HG02678 (cell line): ENCODE data around the gene SCAMP2.
"Not testable (repeated sequence)": the region's sequence is repeated elsewhere in the genome, so short reads cannot be mapped to it uniquely, and the experiment has no call there.

Experiments used
- ATAC-seq: cut with Tn5 transposase; IDR thresholded peaks from one replicate; pipeline ENCODE4 v1.9.1; 2021; ENCODE audit warnings: mild to moderate bottlenecking, moderate library complexity; ENCODE audit not compliant: unreplicated experiment

SCAMP2 gene, protein sequence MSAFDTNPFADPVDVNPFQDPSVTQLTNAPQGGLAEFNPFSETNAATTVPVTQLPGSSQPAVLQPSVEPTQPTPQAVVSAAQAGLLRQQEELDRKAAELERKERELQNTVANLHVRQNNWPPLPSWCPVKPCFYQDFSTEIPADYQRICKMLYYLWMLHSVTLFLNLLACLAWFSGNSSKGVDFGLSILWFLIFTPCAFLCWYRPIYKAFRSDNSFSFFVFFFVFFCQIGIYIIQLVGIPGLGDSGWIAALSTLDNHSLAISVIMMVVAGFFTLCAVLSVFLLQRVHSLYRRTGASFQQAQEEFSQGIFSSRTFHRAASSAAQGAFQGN

DNA sequence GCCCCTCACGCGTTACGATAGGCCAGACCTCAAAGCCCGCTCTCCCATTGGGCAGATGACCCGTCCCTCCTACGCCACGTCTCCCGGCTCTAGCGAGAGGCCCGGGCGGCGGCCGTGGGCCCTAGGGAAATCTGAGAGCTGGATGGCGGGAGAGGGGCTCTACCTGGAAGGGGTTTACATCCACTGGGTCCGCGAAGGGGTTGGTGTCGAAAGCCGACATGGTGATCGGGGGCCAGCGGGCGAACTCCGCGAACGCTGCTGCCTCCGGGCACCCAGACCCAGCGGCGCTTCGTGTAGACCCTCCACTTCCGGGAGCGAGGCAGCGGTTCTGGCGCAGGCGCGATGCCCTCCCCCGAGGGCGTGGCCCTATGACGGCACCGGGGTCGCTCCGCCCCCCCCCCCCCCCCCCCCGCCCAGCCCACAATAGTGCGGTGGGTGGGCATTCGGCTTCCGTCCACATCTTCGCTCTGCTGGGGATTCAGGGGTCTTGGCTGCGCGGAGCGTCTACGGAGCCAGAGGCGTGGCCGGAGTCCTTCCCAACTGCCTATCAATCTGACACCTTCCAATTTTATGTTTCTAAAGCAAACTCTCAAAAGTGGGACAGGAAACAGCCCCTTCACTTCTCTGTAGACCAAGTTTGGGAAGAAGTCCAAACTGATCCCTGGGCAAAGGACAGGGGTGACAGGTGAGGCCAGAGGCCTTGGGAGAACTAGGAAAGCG is at the start of gene SCAMP2:
SCAMP2 (minus strand) TSS at position 330 of the 720 bp plus-strand sequence; CDS start at position 220, 110 bp downstream.
- ATAC-seq, result peak; percentile 81

DNA sequence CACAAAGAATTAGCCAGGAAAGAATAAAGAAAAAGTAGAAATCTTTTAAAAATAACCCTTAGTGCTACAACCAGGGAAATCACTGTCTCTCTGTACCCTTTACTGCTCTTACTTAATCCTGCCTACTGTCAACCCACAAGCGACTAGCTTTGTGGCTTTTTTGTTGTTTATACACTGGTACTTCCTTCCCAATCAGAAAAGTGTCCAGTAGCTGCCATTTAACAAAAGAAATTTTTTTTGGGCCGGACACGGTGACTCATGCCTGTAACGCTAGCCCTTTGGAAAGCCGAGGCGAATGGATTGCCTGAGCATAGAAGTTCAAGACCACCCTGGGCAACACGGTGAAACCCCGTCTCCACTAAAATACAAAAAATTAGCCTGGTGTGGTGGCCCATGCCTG is 47.3 kb upstream of the SCAMP2 start:
- ATAC-seq, result no peak

DNA sequence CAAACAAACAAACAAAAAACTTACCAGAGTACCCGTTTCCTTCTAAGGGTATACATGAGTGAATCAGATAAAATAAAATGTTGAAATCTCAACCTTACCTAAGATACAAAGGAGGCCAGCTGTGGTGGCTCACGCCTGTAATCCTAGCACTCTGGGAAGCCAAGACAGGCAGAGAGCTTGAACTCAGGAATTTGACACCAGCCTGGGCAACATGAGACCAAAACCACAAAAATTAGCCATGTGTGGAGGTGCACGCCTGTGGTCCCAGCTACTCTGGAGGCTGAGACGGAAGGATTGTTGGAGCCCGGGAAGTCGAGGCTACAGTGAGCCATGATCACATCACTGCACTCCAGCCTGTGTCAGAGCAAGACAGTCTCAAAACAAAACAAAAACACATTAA is 44.5 kb upstream of the SCAMP2 start:
- ATAC-seq, result no peak

DNA sequence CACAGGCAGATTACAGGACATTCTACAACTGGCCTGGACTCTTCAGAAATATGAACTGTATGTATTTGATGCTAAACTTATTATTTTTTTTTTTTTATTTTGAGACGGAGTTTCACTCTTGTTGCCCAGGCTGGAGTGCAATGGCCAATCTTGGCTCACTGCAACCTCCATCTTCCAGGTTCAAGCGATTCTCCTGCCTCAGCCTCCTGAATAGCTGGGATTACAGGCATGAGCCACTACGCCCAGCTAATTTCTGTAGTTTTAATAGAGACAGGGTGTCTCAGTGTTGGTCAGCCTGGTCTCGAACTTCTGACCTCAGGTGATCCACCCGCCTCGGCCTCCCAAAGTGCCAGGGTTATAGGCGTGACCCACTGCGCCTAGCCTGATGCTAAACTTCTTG is 40.6 kb upstream of the SCAMP2 start:
- not testable (repeated sequence) for ATAC-seq

DNA sequence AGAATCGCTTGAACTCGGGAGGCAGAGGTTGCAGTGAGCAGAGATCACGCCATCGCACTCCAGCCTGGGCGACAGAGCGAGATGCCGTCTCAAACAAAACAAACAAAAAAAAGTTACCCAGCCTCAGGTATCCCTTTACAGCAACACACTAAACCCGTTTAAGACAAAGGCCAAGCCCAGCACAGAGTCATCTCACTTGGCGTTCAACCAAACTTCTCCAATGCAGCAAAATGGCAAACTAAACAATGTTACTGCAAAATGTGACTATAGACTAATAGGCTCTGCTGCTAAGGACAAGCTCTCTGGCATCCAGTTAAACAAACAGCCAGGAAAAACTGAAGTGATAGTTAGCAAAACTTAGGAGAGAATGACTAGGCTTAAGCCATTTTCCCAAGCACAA is 39.9 kb upstream of the SCAMP2 start:
- ATAC-seq, result no peak

DNA sequence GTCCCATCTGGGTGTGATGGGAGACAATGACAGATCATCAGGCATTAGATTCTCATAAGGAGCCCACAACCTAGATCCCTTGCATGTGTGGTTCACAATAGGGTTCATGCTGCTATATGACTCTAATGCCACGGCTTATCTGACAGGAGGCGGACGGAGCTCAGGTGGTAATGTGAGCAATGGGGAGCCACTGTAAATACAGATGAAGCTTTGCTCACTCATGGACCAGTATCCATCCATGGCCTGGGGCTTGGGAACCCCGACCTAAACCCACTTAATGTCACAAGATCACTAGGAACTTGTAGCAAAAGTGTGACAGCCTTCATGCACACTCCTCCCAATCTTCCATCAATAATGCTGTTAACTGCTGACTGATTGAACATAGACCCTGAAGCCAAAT is 35.5 kb upstream of the SCAMP2 start:
- ATAC-seq, result no peak

DNA sequence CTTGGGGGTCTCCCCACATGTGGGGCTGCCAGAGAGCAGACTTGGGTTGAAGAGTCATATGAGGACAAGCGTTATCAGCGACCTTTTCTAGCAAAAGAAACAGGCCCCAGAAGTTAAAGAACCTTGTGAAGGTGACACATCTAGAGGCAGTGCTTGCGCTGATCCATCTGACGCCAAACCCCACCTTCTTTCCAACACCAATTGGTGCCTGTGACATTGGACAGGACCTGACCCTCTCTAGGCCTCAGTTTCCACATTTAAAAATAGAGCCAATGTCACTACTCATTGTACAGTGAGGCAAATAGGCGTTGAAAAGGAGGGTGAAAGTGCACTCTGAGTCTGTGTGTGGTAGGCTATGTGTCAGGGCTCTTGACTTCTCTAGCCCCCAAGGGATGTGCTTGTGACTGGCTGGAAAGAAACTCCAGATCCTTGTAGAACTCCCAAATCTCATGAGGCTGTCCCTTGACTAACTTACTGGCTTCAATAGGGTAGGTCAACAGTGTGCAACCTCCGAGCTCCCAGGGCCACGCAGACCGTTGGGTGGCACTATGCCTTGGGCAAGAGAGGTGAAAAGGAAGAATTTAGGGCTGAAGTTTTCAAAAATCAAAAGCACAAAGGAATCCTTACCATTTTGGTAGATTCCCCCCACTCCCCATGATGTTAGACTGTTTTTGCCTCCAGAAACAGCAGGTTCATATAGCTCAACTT is 34.2 kb upstream of the SCAMP2 start:
- ATAC-seq, result no peak

DNA sequence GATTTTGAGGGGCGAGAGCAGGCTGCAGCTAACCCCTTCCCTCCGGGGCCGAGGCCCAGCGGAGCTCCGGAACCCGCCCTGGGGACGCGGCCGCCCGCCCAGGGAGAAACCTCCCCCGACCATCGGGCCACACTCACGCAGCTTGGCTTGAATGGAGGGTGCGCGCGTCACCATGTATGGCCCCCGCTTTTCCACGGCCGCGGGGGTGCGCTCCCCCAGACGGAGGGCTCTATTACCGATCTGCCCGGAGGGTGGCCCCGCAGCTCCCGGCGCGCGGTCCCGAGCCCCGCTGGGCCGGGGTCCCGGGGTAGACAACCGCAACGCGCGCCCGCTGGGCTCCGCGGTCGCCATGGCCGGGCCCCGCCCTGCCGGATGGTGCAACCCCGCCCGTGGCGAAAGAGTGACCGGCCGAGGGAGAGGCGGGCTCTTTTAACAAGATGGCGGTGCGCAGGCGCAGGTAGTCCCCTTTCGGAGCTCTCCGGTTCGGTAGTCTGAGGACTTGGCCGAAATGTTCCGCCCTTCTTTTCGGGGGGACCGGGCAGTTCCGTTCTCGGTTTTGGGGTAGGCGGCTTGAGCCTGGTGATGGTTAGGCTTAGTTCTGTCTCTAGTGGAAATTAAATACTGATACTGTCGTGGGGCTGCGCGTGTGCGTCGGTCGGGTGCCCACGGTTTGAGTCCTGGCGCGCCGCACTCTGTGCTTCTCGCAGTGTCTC is 33.4 kb upstream of the SCAMP2 start, which contains the start of gene FAM219B:
FAM219B (minus strand) TSS at position 402 of the 713 bp plus-strand sequence; CDS start at position 351, 51 bp downstream.
- ATAC-seq, result peak; percentile 84

DNA sequence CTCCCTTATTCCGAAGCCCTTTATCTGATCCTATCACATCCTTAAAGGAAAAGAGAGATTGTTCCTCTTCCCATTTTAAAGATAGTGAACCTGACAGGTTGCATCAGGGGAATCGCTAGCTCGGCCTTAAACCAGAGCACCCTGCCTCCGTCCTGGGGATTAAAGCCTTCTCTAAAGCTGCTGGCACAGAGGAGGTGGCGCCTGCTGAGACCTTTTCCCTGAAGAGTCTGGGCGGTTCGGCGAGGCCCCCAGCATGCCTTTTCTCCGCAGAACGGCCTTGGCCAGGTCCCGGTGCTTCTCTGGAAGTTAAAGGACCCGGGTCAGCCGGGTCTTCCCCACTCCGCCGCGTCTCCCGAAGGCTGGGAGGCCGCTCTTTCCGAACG is 32.9 kb upstream of the SCAMP2 start:
- ATAC-seq, result peak; percentile 21

DNA sequence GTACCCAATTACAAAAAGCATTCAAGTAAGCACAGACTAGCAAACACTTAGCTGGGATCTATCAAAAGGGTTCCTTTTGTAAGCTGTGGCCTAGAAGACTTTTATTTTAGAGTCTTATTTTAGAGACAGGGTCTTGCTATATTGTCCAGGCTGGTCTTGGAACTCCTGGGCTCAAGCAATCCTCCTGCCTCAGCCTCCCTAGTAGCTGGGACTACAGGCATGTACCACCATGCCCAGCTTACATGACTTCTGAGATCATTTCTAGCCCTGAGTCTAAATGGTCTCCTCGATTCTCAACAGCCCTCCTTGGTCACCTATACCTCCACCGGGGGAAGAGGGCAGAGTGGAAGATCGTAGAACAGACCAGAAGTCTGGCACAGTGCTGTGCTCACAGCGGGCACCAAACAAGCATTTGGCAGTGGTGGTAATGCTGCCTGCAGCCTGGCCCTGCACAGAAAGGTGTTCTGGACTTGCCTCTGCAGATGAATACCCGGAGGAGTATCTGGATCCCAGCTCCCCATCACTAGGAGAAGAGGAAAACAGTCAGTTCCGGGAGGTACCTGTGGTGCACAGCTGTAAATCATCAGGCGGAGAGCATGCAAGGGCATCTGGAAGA is 31.1 kb upstream of the SCAMP2 start:
- ATAC-seq, result no peak

DNA sequence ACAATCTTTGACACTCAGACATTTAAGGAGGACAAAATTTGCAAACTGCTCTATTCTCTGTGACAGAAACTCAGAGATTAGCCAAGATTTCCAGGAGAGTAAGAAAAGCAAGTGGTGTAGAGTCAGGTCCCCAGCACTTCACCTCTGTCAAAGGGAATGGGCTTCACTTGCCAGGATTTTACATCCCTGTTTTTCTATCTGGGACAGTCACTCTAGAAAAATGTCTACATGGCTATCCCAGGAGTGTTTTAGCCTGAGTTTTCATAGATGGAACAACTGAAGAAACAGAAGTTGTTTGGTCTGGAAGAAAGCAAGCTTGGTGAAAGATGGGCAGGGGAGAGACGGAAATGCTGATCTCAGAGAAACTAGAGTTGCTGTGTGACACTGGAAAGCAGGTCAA is 30.5 kb upstream of the SCAMP2 start:
- ATAC-seq, result no peak

DNA sequence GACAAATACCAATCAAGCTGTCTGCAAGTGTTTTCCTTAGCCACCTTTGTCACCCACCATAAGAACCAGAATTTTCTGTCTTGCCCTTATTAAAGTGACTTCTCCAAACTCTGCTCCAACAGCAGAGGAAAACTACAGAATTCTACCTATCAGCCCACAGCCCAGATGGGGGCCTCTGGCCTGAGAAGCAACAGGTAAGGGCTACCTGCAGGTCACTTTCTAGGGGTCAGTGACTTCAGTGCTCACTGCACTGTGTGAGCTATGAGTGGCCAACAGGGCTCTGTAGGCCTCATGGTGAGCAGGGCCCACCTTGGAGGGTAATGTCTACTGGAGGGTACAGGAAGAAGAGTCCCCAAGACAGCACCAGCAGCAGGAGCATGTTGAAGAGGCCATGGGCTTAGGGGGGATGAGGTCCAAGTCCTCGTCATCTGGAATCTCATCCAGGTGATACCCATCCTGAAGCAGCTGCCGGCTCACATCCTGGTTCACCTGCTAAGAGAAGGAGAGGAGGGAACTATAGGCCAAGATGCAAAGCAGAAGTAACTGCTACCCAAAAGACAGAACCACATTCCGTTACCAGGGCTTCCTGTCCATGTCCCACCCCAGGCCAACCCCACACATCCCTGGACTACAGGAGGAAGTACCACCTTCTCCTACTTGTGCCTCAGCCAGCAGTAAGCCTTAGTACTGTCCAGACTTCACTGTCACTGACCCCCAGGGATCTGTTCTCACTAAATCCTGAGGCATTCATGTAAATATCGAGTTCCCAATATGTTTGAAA is 29.3 kb upstream of the SCAMP2 start:
- ATAC-seq, result no peak

DNA sequence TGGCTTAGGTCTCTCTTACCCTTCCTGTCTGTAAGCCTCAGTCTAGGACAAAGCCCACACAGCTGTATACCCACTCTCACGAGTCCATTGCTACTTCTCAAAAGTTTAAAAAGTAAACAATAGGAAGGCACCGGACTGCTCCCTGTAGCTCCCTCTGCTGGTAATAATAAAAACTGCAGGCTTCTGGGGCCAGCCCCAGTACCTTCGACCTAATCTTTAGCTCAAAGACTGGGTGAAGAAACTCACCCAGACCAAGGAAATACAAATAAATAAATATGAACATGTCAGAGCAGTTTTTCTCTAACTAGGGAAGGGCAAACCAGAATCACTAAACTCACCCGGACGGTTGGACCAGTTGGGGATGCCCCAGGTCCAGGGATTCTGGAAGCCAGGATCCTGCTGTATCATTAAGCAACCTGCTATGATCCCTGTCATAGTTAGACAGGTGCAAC is 28.5 kb upstream of the SCAMP2 start:
- no peak for ATAC-seq

DNA sequence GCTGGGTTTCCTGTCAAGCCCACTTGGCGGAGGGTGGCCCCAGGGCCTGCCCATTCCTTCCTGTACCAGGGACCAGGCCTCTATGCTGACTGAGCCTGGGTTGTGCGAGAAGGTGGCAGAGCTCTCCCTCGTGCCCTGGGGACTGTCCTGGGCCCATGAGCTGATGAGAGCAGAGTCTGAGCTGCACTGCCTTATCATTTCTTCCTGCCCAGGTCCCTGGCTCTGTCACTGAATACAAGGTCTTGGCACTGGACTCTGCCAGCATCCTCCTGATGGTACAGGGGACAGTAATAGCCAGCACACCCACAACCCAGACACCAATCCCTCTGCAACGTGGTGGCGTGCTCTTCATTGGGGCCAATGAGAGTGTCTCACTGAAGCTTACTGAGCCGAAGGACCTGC is 24.1 kb upstream of the SCAMP2 start:
- ATAC-seq, result no peak

DNA sequence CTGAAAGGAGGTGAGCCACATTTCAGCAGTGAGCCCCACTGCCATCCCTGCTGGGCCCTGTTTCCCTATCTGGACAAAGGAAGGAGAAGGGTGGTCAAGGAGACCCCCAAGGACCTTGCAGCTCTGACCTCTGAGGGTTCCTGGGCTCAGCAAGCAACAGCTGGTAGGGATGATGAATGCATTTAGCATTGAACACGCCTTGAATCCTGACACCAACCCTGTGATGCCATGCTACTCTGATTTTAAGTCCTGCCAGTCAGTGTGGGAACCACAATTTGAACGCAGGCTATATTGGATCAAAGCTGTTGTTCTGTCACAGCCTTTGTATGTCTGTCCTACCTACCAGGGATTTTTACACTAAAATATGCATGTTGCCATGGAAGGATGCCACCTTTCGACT is 23.2 kb upstream of the SCAMP2 start:
- no peak for ATAC-seq

DNA sequence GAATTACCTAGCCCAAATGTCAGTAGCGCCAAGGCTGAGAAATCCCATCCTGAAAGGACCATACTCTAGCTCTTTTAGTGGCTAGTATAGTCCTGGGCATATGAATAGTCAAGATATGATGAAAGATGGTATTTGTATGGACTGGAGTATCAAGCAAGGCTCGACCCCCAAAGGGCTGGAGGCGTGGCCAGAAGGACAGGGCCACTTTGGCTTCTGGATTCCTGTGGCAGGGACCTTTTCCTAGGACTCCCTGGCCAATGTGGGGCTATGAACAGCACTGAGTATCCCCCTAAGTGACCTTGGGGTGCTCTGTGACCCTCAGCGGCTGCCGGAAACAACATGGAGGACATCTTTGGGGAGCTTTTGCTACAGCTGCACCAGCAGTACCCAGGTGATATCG is 22.7 kb upstream of the SCAMP2 start:
- no peak for ATAC-seq

DNA sequence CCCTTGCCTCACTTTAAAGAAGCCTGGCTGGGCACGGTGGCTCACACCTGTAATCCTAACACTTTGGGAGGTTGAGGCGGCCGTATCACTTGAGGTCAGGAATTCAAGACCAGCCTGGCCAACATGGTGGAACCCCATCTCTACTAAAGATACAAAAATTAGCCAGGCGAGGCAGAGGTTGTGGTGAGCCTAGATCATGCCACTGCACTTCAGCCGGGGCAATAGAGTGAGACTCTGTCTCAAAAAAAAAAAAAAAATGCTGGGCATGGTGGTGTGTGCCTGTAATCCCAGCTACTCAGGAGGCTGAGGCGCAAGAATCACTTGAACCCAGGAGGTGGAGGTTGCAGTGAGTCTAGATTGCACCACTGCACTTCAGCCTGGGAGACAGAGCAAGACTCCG is 21.2 kb upstream of the SCAMP2 start:
- ATAC-seq, result not testable (repeated sequence)

DNA sequence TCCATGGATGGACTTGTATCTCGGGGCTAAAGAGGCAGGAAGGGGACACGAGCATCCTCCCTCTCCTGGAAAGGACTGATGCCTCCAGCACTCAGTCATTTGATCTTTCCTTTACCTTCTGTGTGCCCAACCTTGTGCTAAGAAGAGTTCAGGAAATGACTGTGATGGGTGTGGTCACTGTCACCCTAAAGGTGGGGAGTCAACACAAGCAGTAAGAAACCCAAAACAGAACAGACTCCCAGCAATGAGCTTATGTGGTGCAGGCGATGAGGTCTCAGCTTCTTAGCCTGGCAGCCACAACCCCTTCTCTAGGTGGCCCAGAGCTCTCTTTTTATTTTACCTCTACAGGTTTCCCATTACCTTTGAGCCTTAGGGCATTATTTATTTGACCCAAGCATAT is 20.5 kb upstream of the SCAMP2 start:
- ATAC-seq, result no peak

DNA sequence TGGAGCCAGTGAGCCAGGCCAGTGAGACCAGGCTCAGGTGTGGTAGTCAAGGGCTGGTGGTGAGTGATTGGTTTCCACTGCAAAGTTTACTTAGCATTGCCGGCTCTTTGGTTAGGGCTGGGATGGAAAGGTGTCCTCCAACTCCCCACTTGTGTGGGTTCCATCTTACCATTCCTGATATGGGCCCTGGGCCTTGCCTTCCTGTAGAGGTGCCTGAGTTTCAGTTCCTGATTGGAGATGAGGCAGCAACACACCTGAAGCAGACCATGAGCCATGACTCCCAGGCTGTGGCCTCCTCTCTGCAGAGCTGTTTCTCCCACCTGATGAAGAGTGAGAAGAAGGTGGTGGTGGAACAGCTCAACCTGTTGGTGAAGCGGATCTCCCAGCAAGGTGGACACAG is 19.8 kb upstream of the SCAMP2 start:
- ATAC-seq, result no peak

DNA sequence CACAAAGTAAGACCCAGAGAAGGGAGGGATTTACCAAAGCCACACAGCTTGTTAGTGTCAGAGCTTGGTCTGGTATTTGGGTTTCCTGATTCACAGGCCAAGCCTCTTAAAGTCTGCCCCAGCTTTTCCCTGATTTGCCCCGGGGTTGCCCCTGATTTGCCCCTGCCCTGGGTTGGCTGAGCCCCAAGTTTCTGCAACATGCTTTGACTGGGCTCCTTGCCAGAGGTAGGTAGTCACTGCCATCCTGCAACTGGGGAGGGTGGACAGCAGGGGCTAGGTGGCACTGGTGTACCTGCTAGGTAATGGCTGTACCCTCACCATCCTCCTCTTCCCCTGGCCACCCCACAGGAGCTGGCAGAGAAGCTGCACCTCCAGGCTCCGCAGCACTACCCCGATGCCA is 19.1 kb upstream of the SCAMP2 start:
- ATAC-seq, result no peak
